SK-N-SH (cell line): Measurements from ENCODE around the gene ZNF354C.

Experiments
- NRF1 ChIP-seq: IDR thresholded peaks from 2 replicates; pipeline ENCODE4 v1.6.1; 2012; ENCODE audit warnings: low read depth, mild to moderate bottlenecking, low read length
- SMC3 ChIP-seq: IDR thresholded peaks from 2 replicates; pipeline ENCODE4 v1.6.1; 2012; ENCODE audit warnings: low read depth, low read length, improper control_type of control experiment

DNA sequence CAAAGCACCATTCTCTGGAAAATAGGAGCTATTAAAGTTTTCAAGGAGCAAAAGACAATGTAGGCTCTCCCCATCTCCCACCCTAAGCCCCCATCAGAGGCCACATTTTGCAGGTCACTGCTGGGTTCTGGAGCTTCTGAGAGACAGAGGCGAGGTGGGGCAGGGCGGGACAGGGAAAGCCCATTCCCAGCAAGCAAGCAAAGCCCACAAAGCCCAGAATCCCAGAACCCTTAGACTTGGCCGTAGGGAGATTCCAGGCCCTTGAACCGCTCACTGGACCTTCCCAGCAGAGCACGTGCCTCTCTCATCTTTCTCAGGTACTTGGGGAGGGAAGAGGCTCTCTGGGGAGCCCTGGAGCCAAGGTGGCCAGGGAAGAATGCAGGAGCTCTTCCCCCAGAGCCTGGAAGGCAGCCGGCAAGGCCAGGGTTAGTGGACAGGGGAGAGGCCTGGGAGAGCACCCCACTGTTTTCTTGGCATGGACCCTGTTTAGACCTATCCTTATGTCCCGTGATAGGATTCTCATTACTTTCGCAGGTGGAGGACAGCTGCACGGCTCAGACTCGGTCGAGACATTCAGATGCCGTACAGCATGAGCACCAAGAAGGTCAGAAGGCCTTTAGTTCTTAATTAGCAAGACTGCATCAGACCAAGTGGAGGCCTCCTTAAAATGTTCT, 52.4 kb downstream of the ZNF354C start:
- TF ChIP-seq NRF1 = no peak
- no peak for TF ChIP-seq SMC3
